Stimulated activated naive CD8-positive, alpha-beta T cell treated with anti-CD3 and anti-CD28 coated beads, Interleukin-15, Interleukin-2, amounts not matched to agents 100 ng/mL and 50 ng/mL, for 24 hours (primary cell): Measurements from ENCODE around the gene ZNF598.

ENCODE experiments used
- H3K27ac Mint-ChIP-seq: one replicate; pipeline ENCODE4 v1.8.0; 2021; ENCODE audit warnings: mild to moderate bottlenecking, mixed read lengths
- H3K27me3 Mint-ChIP-seq: one replicate; pipeline ENCODE4 v1.8.0; 2021; ENCODE audit warnings: mixed read lengths
- H3K36me3 Mint-ChIP-seq: one replicate; pipeline ENCODE4 v1.8.0; 2021; ENCODE audit warnings: low read depth, mixed read lengths
- H3K4me1 Mint-ChIP-seq: one replicate; pipeline ENCODE4 v1.8.0; 2021; ENCODE audit warnings: low read depth, mixed read lengths
- H3K4me3 Mint-ChIP-seq: one replicate; pipeline ENCODE4 v1.8.0; 2021; ENCODE audit warnings: mild to moderate bottlenecking, mixed read lengths
- H3K9me3 Mint-ChIP-seq: one replicate; pipeline ENCODE4 v1.8.0; 2021; ENCODE audit warnings: mixed read lengths

The ZNF598 gene

DNA sequence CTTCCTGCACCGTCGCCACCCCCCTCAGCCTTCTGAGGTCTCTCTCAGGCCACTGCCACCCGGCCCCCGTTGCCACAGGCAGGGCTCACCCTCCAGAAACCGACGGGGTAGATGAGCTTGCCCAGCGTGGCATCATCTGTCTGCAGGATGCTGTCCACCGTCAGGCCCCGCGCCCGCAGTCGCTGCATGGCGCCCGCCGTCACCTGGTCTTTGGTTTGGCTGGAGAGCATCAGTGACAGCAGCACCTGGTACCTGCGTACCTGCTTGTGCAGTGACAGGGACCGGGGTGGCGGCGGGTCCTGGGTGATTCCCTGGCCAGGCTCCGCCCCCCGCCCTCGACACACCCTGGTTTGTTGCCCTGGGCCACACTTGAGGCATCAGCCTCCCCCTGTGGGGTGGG is 34.9 kb upstream of the ZNF598 start:
- Mint-ChIP-seq H3K27me3 (no peaks in the 10 kb centered on the region), H3K4me1 (peaks cover 16% of the 10 kb centered on the region), H3K36me3 (no peaks in the 10 kb centered on the region), H3K27ac (no peak overlapping the region), H3K4me3 (no peak overlapping the region), H3K9me3 (no peaks in the 10 kb centered on the region)

DNA sequence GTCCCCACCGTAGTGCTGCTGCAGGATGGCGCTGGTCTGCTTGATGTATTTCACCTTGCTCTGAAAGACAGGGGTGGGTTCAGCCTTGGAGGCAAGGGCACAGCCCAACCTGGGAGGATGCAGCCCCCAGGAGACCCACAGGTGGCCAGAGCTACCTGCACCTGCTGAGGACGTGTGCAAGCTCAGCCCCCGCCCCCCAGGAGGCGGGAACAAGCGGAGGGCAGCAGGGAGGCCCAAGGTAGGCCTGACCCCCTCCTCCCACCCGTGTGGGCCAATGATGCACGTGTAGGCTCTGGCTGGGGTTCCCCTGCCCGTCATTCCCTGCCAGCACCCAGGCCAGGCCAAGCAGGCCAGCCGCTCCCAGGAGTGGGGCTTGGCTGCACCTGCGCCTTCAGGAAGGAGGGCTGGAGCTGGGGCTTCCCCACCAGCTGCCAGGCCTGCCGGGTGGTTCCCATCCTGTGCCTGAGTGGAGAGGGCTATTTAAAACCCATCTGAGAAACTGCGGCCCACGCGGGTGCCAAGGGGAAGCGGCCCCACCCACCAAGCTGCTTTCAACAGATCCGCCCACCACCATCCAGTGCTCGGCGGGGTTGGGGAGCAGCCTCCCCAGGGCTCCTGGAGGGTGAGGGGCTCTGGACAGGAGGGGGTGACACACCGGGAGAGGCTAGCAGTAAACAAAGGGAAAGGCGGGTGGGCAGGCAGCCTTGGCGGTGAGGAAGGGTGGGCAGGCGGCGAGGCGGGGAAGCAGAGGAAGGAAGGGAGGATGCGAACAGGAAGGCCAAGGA is 34.2 kb upstream of the ZNF598 start:
- Mint-ChIP-seq H3K27ac (no peak overlapping the region), H3K4me1 (peaks cover 11% of the 10 kb centered on the region), H3K27me3 (no peaks in the 10 kb centered on the region), H3K4me3 (no peak overlapping the region), H3K36me3 (no peaks in the 10 kb centered on the region), H3K9me3 (no peaks in the 10 kb centered on the region)

DNA sequence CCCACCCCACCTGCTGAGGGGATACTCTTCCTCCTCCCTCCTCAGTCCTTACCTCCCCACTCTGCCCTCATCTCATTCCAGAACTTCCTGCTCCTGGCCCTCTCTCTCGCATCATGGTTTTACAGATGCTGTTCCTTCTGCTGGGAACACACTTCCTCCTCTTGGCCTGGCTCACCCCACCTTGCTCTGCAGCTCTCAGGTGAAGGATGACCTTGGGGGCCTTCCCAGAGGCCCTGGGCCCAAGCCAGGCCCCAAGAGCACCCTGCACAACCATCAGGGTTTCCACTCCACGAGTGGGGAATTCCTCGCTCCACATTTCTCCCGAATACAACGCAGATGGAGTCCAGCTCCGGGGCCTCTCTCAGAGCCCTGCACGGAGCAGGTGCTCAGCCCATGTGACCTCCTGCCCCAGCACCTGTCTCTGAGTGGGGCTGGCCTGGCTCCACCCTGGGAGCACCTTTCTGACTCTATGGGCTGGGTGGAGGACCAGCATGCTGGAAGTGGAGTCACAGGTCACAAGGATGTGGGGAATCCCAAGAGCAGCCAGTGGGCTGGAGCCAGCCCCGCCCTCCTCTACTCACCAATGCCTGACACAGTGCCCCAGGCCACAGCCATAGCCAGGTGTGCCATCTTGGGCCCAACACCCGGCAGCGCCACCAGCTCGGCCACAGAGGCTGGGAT is 33.5 kb upstream of the ZNF598 start:
- peaks cover 5% of the 10 kb centered on the region for H3K4me1 Mint-ChIP-seq
- H3K27me3 Mint-ChIP-seq, result no peaks in the 10 kb centered on the region
- no peak overlapping the region for H3K4me3 Mint-ChIP-seq
- no peak overlapping the region for H3K27ac Mint-ChIP-seq
- no peaks in the 10 kb centered on the region for H3K36me3 Mint-ChIP-seq
- no peaks in the 10 kb centered on the region for H3K9me3 Mint-ChIP-seq

DNA sequence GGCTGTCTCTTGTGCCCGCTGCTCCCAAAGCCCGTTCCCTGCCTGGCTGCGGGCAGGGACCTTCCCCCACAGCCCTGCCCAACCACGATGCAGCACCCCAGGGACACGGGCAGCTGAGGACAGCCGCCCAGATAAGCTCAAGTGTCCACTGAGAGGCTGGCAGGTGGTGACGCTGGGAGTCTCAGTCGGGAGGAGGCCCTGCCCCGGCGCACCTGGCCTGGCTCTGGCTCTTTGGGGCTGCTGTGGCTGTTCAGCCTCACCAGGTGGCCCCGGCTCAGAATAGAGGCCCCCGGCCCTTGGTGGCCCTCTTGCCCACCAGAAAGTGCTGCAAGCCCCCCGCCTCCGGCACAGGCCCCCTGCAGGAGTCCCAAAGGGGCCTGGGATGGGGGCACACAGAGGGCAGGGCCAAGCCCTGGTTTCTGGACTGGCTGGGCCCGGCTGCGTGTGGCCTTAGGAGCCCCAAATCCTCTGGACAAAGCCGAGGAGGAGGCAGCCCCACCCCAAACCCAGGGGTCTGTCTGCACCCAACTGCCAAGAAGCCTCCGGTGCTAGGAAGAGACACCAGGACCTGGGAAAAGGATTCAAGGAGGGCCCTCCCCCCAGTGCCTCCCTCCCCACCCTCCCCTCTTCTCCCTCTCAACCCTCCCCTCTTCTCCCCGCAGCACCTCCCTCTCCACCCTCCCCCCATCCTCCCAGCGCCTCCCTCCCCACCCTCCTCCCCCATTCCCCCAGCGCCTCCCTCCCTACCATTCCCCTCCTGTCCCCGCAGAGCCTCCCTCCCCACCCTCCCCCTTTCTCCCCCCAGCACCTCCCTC is 32.8 kb upstream of the ZNF598 start:
- Mint-ChIP-seq H3K27me3 (no peaks in the 10 kb centered on the region), H3K9me3 (no peaks in the 10 kb centered on the region), H3K4me1 (peaks cover 5% of the 10 kb centered on the region), H3K4me3 (no peak overlapping the region), H3K27ac (no peak overlapping the region), H3K36me3 (no peaks in the 10 kb centered on the region)

DNA sequence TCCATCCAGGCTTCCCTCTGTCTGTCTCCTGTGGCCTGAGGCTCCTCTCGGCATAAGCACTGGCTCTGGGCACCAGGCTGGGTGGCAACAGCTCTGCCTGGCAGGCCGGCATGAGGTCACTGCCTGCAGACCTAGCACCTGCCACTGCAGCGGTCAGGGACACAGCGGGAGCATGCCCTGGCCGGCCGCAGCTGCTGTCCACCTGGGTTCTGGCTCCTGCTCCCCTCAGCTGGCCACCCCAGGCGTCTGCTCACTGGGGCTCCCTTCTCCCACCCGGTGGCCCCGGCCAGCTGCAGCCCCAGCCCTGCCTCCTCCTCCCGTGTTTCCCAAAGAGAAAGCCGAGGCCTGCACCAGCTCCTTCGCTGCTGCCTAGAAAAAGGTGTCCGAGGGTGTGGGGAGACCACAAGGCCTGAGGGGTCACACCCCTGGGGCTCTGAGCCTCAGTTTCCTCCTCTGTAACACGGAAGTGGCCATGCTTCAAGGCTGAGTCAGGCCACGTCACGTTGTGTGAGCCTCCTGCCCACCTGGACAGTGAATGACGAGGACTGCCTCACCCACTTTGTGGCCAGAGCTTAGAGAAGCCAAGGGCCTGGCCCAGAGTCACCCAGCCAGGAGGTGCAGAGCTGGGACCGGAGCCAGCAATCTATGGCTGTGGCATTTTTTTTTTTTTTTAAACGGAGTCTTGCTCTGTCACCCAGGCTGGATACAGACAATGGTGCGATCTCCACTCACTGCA is 31.3 kb upstream of the ZNF598 start:
- H3K27ac Mint-ChIP-seq, result no peak overlapping the region
- H3K27me3 Mint-ChIP-seq, result no peaks in the 10 kb centered on the region
- no peaks in the 10 kb centered on the region for H3K36me3 Mint-ChIP-seq
- H3K4me3 Mint-ChIP-seq, result no peak overlapping the region
- no peaks in the 10 kb centered on the region for H3K9me3 Mint-ChIP-seq
- no peaks in the 10 kb centered on the region for H3K4me1 Mint-ChIP-seq

DNA sequence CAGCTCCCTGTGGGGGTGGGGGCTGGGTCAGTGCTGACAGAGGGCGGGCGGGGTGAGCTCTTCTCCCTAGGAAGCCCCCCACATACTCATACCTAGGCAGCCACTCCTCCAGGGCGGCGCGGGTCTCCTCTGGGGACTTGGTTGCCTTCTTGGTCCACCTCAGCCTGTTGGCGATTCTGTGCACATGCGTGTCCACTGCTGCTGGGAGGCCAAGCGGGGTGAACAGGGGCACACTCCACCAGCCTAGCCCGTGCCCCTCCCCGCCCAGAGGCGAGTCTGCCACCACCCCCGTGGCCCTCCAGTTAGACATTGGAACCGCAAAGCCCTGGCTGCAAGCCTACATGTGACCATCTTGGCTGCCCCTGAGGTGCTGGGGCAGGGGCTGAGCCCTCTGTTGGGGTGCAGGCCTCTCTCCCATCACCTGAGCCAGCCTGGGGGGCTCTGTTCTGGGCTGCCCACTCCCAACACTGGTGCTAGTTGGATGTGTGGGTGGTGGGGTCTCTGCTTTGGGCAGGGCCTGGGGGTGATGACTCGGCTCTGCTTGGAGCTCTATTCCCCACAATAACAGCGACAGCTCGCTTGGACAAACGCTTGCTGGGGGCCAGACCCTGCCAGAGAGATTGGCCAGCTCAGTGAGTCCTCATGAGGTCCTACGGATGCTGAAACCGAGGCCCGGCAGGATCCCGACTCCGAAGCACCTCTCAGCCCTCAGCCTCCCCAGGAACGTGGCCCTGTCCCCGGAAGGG is 30.6 kb upstream of the ZNF598 start:
- Mint-ChIP-seq H3K27me3 (no peaks in the 10 kb centered on the region), H3K4me1 (no peaks in the 10 kb centered on the region), H3K27ac (no peak overlapping the region), H3K36me3 (no peaks in the 10 kb centered on the region), H3K9me3 (no peaks in the 10 kb centered on the region), H3K4me3 (no peak overlapping the region)

DNA sequence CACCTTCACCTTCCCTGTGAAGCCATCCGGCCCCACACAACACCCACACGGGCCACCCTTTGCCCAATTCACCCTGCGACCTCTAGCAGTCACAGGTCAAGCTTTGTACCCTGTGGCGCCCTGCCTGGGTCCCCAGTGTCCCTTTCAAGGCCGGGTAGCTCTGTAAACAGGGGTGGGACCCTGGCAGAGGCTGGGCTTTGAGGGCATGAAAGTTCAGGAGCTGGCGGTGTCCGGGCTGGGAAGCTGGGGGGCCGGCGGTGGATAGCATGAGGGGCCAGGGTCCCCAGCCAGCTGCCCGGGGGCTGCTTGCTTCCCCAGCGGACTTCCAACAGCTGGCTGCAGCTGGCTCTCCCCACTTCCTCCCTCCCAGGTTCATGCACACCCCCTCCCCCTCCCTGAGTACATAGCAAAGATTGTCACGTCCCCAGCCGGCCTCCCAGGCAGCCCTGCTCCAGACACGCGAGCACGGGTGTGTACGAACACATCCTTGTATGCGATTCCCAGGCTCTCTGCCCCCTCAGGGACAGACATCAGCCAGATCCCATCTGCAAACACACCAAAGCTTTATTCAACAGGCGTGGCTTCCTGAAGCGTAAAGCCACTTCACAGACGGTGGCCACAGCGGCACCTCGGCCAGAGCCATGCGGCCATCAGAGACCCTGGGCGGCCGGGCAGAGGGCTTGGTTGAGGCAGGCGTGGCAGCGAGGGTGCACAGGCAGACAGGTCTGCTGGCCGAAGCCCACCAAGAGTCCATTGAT is 29.8 kb upstream of the ZNF598 start:
- no peak overlapping the region for H3K27ac Mint-ChIP-seq
- no peaks in the 10 kb centered on the region for H3K4me1 Mint-ChIP-seq
- no peaks in the 10 kb centered on the region for H3K27me3 Mint-ChIP-seq
- H3K4me3 Mint-ChIP-seq, result no peak overlapping the region
- H3K9me3 Mint-ChIP-seq, result no peaks in the 10 kb centered on the region
- H3K36me3 Mint-ChIP-seq, result no peaks in the 10 kb centered on the region

DNA sequence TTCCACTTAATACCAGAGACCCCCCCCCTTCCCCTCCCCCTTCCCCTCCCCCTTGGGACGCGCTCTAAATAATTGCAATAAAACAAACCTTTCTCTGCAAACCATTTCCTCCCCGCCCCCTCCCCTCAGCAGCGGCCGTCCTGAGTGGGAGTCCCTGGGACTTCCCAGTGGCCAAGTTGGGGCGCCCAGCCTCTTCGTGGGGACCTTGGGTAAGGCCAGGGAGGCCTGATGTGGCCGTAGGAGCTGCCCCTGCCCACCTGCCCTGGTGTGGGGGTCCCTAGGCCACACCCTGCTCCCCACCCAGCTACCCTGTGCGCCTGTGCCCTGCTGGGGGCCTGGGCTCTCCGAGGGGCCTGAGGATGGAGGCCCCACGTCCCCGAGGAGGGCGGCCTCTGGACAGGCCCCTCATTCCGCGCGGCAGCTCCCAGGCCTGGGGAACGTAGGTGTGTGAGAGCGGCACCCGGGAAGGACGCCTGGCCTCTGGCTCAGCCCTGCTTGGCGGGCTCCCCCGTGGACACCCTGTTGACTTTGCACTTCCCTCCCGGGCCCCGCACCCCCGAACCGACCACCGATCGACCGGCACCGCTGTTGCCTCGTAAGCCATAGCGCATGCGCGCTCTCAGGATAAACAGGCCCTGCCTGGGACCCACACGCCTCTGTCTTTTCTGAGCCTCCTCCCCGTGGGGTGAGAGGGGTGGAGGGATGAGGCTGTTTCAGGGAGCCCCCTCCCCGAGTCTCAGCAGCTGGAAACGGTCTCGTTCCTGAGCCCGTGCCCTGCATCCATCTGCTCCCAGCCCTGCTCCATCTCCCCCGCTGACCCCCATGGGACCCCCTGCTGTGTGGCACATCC is 29.0 kb upstream of the ZNF598 start:
- Mint-ChIP-seq H3K4me3 (no peak overlapping the region), H3K4me1 (no peaks in the 10 kb centered on the region)

DNA sequence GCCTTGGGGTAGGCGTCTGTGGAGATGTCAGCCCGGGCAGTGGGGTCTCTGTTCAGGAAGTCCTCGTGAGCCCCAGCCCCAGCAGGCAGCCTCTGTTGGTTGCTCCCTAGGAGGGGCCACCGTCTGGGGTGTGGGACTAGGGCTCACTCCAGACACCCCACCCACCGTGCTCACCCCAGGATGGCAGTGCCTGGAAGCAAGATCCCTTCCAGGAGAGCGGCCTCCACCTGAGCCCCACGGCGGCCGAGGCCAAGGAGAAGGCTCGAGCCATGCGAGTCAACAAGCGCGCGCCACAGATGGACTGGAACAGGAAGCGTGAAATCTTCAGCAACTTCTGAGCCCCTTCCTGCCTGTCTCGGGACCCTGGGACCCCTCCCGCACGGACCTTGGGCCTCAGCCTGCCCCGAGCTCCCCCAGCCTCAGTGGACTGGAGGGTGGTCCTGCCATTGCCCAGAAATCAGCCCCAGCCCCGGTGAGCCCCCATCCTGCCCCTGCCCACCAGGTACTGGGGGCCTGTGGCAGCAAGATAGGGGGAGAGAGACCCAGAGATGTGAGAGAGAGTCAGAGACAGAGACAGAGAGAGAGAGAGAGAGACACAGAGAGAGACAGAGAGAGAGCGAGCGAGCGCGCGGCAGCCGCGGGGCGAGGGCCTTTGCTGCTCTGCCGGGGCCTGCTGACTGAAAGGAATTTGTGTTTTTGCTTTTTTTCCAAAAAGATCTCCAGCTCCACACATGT is 28.2 kb upstream of the ZNF598 start:
- Mint-ChIP-seq H3K9me3 (no peaks in the 10 kb centered on the region), H3K27ac (no peak overlapping the region), H3K4me1 (no peaks in the 10 kb centered on the region)

More for the DNA sequence above, 29.0 kb upstream of the ZNF598 start:
- Mint-ChIP-seq H3K36me3 (no peaks in the 10 kb centered on the region), H3K27ac (no peak overlapping the region), H3K27me3 (no peaks in the 10 kb centered on the region), H3K9me3 (no peaks in the 10 kb centered on the region)

DNA sequence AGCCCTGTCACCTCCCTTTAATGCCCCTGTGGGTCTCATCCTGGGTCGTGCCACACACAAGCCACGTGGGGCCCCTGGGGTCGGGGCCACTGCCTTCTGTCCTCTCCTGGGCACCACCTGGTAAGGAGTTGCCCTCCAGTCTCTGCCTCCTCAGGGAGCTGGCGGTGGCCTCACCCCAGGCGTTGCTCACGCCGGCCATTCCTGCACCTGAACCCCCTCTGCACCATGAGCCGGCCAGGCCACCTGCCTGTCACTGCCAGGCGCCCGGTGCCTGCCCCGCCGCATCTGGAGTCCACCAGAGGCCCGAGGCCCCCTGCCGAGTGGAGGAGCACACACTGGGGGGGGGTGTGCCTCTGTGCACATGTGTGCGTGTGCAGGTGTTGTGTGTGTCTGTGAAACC is 27.5 kb upstream of the ZNF598 start:
- Mint-ChIP-seq H3K4me1 (no peaks in the 10 kb centered on the region), H3K27ac (no peak overlapping the region), H3K4me3 (no peak overlapping the region), H3K36me3 (no peaks in the 10 kb centered on the region), H3K9me3 (no peaks in the 10 kb centered on the region), H3K27me3 (no peaks in the 10 kb centered on the region)

More for the DNA sequence above, 28.2 kb upstream of the ZNF598 start:
- Mint-ChIP-seq H3K27me3 (no peaks in the 10 kb centered on the region), H3K4me3 (no peak overlapping the region), H3K36me3 (no peaks in the 10 kb centered on the region)

DNA sequence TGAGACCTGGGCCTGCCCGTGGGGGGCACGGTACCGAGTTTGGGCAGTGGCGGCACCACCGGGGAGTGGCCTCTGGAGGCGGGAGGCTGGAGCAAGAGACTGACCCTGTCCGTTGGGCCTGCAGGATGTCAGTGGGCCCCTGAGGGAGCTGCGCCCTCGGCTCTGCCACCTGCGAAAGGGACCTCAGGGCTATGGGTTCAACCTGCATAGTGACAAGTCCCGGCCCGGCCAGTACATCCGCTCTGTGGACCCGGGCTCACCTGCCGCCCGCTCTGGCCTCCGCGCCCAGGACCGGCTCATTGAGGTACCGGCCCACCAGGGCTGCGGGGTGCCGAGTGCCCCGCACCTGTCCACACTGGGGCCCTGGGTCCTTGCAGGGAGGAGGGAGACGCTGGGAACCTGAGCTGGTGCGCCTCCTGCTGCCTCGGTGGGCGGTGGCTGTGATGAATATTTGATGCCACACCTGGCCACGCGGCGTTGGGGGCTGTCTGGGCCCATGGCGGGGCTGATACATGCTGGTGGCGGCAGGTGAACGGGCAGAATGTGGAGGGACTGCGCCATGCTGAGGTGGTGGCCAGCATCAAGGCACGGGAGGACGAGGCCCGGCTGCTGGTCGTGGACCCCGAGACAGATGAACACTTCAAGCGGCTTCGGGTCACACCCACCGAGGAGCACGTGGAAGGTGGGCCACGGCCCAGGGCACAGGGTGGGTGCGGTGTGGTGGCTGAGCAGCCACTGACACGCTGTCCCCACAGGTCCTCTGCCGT is 26.8 kb upstream of the ZNF598 start:
- H3K27ac Mint-ChIP-seq, result no peak overlapping the region
- no peaks in the 10 kb centered on the region for H3K27me3 Mint-ChIP-seq
- H3K9me3 Mint-ChIP-seq, result no peaks in the 10 kb centered on the region
- no peaks in the 10 kb centered on the region for H3K36me3 Mint-ChIP-seq
- H3K4me3 Mint-ChIP-seq, result no peak overlapping the region
- no peaks in the 10 kb centered on the region for H3K4me1 Mint-ChIP-seq
